Naive thymus-derived CD4-positive, alpha-beta T cell (primary cell): ENCODE data around the gene KCNK6. TPM values are rescaled to one million over a fixed set of nuclear protein-coding genes. Genes with fewer than 3 reads are reported as not detected.

Experiments used
- ATAC-seq: fragments of 150-1000 bp; cut with Tn5 transposase; 2 replicates; pipeline ENCODE4 v1.10.0; 2021; ENCODE audit warnings: mild to moderate bottlenecking, moderate library complexity
- CTCF ChIA-PET: fragments of 350-600 bp; sonication (Branson Sonifier 250); formaldehyde crosslinking; loops from one replicate; lab custom pipeline; 2021; ENCODE audit warnings: antibody characterized with exemption; lab: Charles Lee
- POLR2A ChIA-PET: fragments of 350-600 bp; sonication (Branson Sonifier 250); formaldehyde crosslinking; loops from one replicate; lab custom pipeline; 2021; ENCODE audit warnings: antibody characterized with exemption, inconsistent platforms; lab: Charles Lee
- DNase-seq, 9 donors: peaks; one replicate each; pipeline versions ENCODE4 v3.0.0 to v3.0.0-alpha.2; 2020 to 2022; ENCODE audit warnings: mixed read lengths in 1 of 9
- H3K27ac ChIP-seq: one replicate; pipeline ENCODE4 v1.7.0; 2013; ENCODE audit warnings: mild to moderate bottlenecking, low read depth, low read length, moderate library complexity
- H3K27me3 ChIP-seq, 2 donors: one replicate each; pipeline ENCODE4 v1.7.0; 2013; ENCODE audit warnings: low read length in 2 of 2, mild to moderate bottlenecking in 2 of 2, moderate library complexity in 2 of 2; ENCODE audit not compliant: control insufficient read depth in 2 of 2, insufficient read depth in 2 of 2
- H3K36me3 ChIP-seq, 3 experiments: 1 replicate in 2 of 3; 2 replicates in 1 of 3; pipeline ENCODE4 v1.7.0; 2013; ENCODE audit warnings: low read length in 3 of 3, mild to moderate bottlenecking in 3 of 3, moderate library complexity in 1 of 3; ENCODE audit not compliant: insufficient read depth in 3 of 3, control insufficient read depth in 2 of 3
- H3K4me1 ChIP-seq, 2 donors: one replicate each; pipeline ENCODE4 v1.7.0; 2013; ENCODE audit warnings: low read length in 2 of 2, mild to moderate bottlenecking in 2 of 2, moderate library complexity in 1 of 2; ENCODE audit not compliant: control insufficient read depth in 2 of 2, insufficient read depth in 2 of 2
- H3K4me3 ChIP-seq: 2 replicates; pipeline ENCODE4 v1.7.0; 2013; ENCODE audit warnings: mild to moderate bottlenecking, low read length
- H3K9me3 ChIP-seq, 3 experiments: 1 replicate in 2 of 3; 2 replicates in 1 of 3; pipeline ENCODE4 v1.7.0; 2013; ENCODE audit warnings: low read length in 3 of 3; ENCODE audit not compliant: control insufficient read depth in 2 of 3
- H3K27ac Mint-ChIP-seq, 9 donors: one replicate each; pipeline ENCODE4 v1.8.0; 2020 to 2022; ENCODE audit warnings: mixed read lengths in 9 of 9, mild to moderate bottlenecking in 8 of 9, moderate library complexity in 5 of 9, inconsistent platforms in 2 of 9
- H3K27me3 Mint-ChIP-seq, 5 donors: one replicate each; pipeline ENCODE4 v1.8.0; 2021 to 2022; ENCODE audit warnings: mixed read lengths in 5 of 5, mild to moderate bottlenecking in 1 of 5
- H3K36me3 Mint-ChIP-seq, 5 donors: one replicate each; pipeline ENCODE4 v1.8.0; 2020 to 2022; ENCODE audit warnings: mixed read lengths in 5 of 5, mild to moderate bottlenecking in 3 of 5, inconsistent platforms in 1 of 5
- H3K4me1 Mint-ChIP-seq, 7 donors: one replicate each; pipeline ENCODE4 v1.8.0; 2020 to 2022; ENCODE audit warnings: mixed read lengths in 7 of 7, mild to moderate bottlenecking in 3 of 7, inconsistent platforms in 1 of 7
- H3K4me3 Mint-ChIP-seq, 10 donors: one replicate each; pipeline ENCODE4 v1.8.0; 2020 to 2022; ENCODE audit warnings: mild to moderate bottlenecking in 10 of 10, mixed read lengths in 10 of 10, moderate library complexity in 6 of 10, inconsistent platforms in 2 of 10
- H3K9me3 Mint-ChIP-seq, 11 donors: one replicate each; pipeline ENCODE4 v1.8.0; 2020 to 2022; ENCODE audit warnings: mixed read lengths in 11 of 11, mild to moderate bottlenecking in 4 of 11, inconsistent platforms in 1 of 11, moderate library complexity in 1 of 11
- intact Hi-C, 2 donors: fragments of 100-400 bp; cut with micrococcal nuclease; formaldehyde crosslinking; loops; one replicate each; pipeline ENCODE4 v1.15.1; 2023
- polyA plus RNA-seq, 2 donors: library from polyadenylated mRNA; unstranded; fragments of 300-500 nt; fragmentation: Illumina TruSeq; gene quantifications; one replicate each; pipeline ENCODE4 v1.2.3, GENCODE V29; 2021
- total RNA-seq, 6 experiments: library from RNA in 5 of 6; stranded (reverse) in 5 of 6; gene quantifications; 1 replicate in 5 of 6; 2 replicates in 1 of 6; pipeline ENCODE4 v1.2.3 and lab custom pipeline; 2021 to 2026

Gene KCNK6
- total and polyA plus RNA-seq, 7 experiments from 2014 or later = 1.8 to 19.9 (median 9.2) TPM

DNA sequence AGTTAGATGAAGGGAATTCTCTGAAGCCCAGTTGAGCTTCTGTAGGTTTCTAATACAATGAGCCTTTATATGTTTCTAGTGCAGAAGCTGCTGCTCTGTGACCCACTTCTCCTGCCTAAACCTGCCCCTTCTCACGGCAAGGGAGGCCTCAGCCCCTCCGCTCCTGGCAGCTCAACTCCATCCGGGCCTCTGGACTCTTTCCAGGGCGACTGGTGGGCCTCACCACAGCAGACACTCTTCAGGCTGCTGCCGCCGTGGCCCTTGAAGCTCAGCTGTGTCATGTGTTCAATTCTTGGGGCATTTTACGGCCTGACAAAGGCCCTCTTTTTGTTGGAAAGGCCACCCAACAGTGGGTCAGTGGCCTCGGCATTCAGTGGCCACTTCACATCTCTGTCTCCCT is 25.6 kb upstream of the KCNK6 start:
- H3K4me1 Mint-ChIP-seq = no peaks in the 10 kb centered on the region
- Histone ChIP-seq H3K4me1 (no peaks in the 10 kb centered on the region), H3K27ac (no peak overlapping the region), H3K36me3 (peaks cover 0 to 33% (median 7%) of the 10 kb centered on the region in 3 experiments), H3K27me3 (no peaks in the 10 kb centered on the region), H3K9me3 (no peaks in the 10 kb centered on the region), H3K4me3 (no peak overlapping the region)
- ChIA-PET POLR2A (no interaction called here), CTCF (no interaction called here)
- no peaks in the 10 kb centered on the region for H3K27me3 Mint-ChIP-seq
- H3K27ac Mint-ChIP-seq = peak overlapping the region in 1 of 9 donors; percentile 49
- ATAC-seq (no peak), DNase-seq (no peak)
- peaks cover 0 to 18% (median 3%) of the 10 kb centered on the region in 5 donors for H3K36me3 Mint-ChIP-seq
- intact Hi-C loops = no loop called here
- no peak overlapping the region for H3K4me3 Mint-ChIP-seq
- H3K9me3 Mint-ChIP-seq = no peaks in the 10 kb centered on the region

DNA sequence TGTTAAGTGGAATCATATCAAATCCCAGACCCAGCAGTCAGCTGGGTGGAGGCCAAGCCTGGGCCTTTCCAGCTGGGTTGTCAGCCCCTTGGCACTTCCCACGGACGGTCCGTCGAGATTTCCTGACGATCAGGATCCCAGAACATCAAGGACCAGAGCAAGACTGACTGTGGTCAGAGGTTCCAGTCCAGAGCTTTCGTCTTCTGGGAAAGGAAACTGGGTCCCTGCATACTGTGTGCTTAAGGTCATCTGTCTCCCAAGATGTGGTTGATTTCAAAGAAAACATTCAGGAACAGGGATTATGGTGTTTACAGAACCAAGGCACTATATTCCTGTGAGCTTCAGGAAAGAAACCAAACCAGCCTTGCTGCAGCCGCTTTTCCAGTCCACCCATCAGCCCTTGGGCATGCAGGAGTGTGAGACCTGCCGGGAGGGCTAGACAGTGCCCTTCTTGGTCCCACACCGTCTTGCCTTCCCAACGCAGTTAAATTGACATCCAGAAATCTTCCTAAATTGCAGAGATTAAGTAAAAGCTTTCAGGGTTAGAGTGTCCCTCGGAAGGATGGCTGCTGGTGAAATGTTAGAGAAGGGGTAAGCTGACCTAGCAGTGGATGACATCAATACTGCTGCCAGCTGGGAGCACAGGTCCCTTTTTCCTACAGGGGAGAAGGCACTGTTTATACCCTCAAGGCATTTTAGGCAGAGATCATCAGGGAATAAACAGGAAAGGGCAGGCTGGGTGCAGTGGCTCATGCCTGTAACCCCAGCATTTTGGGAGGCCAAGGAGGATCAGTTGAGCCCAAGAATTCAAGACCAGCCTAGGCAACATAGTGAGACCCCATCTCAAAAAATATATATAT is 20.6 kb upstream of the KCNK6 start:
- ChIA-PET POLR2A (no interaction called here), CTCF (no interaction called here)
- Histone ChIP-seq H3K27me3 (no peaks in the 10 kb centered on the region), H3K4me1 (no peaks in the 10 kb centered on the region), H3K9me3 (no peaks in the 10 kb centered on the region), H3K27ac (no peak overlapping the region), H3K36me3 (no peaks in the 10 kb centered on the region), H3K4me3 (no peak overlapping the region)
- peaks cover 0 to 2% (median 0%) of the 10 kb centered on the region in 11 donors for H3K9me3 Mint-ChIP-seq
- no peak overlapping the region for H3K4me3 Mint-ChIP-seq
- ATAC-seq (no peak), DNase-seq (no peak)
- H3K36me3 Mint-ChIP-seq = peaks cover 0 to 5% (median 0%) of the 10 kb centered on the region in 5 donors
- no peaks in the 10 kb centered on the region for H3K27me3 Mint-ChIP-seq
- H3K4me1 Mint-ChIP-seq = no peaks in the 10 kb centered on the region
- no peak overlapping the region for H3K27ac Mint-ChIP-seq
- intact Hi-C loops = no loop called here

DNA sequence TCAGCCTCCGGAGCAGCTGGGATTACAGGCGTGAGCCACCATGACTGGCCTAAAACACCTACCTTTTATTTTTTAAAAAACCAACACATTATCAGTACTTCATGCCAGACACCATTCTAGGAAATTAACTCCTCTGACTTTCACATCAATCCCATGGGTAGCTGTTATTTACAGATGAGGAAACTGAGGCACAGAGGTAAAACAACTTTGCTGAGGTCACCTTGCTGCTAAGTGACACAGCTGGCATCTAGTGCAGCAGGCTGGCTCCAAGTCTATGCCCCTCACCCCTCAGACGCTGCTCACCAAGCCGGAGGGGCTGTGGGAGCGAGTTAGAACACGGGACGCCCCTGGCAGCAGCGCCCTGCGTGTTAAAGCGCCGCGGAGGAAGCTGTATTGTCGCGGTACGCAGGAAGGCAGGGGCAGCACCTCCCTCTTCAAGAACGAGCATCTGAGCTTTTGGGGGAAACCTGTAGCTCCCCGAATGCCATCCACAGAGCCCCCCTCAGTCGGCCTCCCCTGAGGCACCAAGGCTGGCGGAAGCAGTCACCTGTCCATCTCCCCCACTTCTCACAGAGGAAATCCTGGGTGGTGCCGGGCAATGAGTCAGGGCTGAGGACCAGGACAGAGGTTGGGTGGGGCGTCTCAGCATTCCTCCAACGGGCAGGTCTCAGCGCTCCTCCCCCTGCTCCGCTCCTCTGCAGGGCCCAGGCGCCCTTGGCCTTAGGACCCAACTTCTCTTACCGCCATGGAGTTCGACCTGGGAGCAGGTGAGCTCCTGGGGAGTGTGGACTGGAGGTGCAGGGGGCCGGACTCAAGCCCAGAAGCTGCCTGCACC is 15.9 kb upstream of the KCNK6 start, which contains the start of gene C19orf33:
TSS of gene C19orf33 (plus strand) at position 735 of the 835 bp plus-strand sequence. CDS start at position 746, 11 bp downstream.
- POLR2A ChIA-PET = no interaction called here
- ATAC-seq = no peak

DNA sequence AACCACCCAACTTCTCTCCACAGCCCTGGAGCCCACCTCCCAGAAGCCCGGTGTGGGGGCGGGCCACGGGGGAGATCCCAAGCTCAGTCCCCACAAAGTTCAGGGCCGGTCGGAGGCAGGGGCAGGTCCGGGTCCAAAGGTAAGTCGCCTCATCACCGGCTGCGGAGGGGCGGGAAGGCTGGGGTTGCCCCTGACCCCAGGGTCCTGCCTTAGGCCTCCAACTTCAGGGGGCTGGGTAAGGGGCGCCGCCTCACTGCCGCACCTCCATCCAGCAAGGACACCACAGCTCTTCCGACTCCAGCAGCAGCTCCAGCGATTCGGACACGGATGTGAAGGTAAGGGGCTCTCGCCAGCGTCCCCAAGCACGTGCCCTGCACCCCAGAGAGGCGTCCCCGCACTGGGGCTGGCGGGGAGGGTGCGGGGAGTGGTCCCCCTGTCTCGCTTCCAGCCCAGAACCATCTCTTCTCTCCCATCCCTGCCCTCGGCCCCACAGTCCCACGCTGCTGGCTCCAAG is 15.2 kb upstream of the KCNK6 start:
- POLR2A ChIA-PET = no interaction called here
- intact Hi-C loops = no loop called here
- Histone ChIP-seq H3K36me3 (peaks cover 0 to 33% (median 0%) of the 10 kb centered on the region in 3 experiments), H3K27me3 (no peaks in the 10 kb centered on the region), H3K27ac (no peak overlapping the region), H3K4me1 (no peaks in the 10 kb centered on the region), H3K4me3 (no peak overlapping the region), H3K9me3 (no peaks in the 10 kb centered on the region)
- Mint-ChIP-seq H3K36me3 (peaks cover 0 to 7% (median 0%) of the 10 kb centered on the region in 5 donors), H3K9me3 (peaks cover 0 to 2% (median 0%) of the 10 kb centered on the region in 11 donors), H3K4me3 (no peak overlapping the region), H3K27ac (no peak overlapping the region), H3K27me3 (no peaks in the 10 kb centered on the region), H3K4me1 (peaks cover 0 to 8% (median 0%) of the 10 kb centered on the region in 7 donors)
- ATAC-seq (no peak), DNase-seq (no peak)
- CTCF ChIA-PET = interaction anchor here (1.0 kb wide), 1 partner anchor 60 kb away, joined by 3 read pairs; no protein-coding TSS in a partner anchor

More for the DNA sequence above, 15.9 kb upstream of the KCNK6 start, which contains the start of gene C19orf33:
- CTCF ChIA-PET = interaction anchor here (0.7 to 1.0 kb wide), 2 partner anchors 38 to 60 kb away, joined by 3 read pairs; no protein-coding TSS in a partner anchor
- H3K4me1 ChIP-seq = no peaks in the 10 kb centered on the region
- no peaks in the 10 kb centered on the region for H3K27me3 Mint-ChIP-seq
- intact Hi-C loops = no loop called here
- H3K27ac ChIP-seq = no peak within 1 kb of the TSS
- H3K36me3 ChIP-seq = peaks cover 0 to 26% (median 0%) of the 10 kb centered on the region in 3 experiments
- no peak within 1 kb of the TSS for H3K27ac Mint-ChIP-seq
- no peak within 1 kb of the TSS for H3K4me3 Mint-ChIP-seq
- H3K36me3 Mint-ChIP-seq = peaks cover 0 to 7% (median 0%) of the 10 kb centered on the region in 5 donors
- peaks cover 0 to 7% (median 0%) of the 10 kb centered on the region in 7 donors for H3K4me1 Mint-ChIP-seq
- DNase-seq = no peak
- H3K9me3 ChIP-seq = no peaks in the 10 kb centered on the region
- H3K27me3 ChIP-seq = no peaks in the 10 kb centered on the region
- H3K9me3 Mint-ChIP-seq = peaks cover 0 to 2% (median 0%) of the 10 kb centered on the region in 11 donors
- H3K4me3 ChIP-seq = no peak within 1 kb of the TSS

- DNase-seq = no peak
- no peaks in the 10 kb centered on the region for H3K9me3 ChIP-seq
- peaks cover 0 to 2% (median 0%) of the 10 kb centered on the region in 11 donors for H3K9me3 Mint-ChIP-seq
- no peaks in the 10 kb centered on the region for H3K27me3 Mint-ChIP-seq
- intact Hi-C loops = no loop called here
- no peaks in the 10 kb centered on the region for H3K4me1 ChIP-seq
- H3K27me3 ChIP-seq = no peaks in the 10 kb centered on the region
- no peak overlapping the region for H3K27ac ChIP-seq
- peaks cover 0 to 38% (median 0%) of the 10 kb centered on the region in 3 experiments for H3K36me3 ChIP-seq
- H3K36me3 Mint-ChIP-seq = peaks cover 0 to 11% (median 0%) of the 10 kb centered on the region in 5 donors
- H3K4me3 ChIP-seq = no peak overlapping the region
- ChIA-PET POLR2A (no interaction called here), CTCF (interaction anchor here (1.0 kb wide), 1 partner anchor 61 kb away, joined by 3 read pairs; no protein-coding TSS in a partner anchor)
- no peak for ATAC-seq
- H3K4me1 Mint-ChIP-seq = peaks cover 0 to 8% (median 0%) of the 10 kb centered on the region in 7 donors
- H3K27ac Mint-ChIP-seq = no peak overlapping the region
- H3K4me3 Mint-ChIP-seq = no peak overlapping the region
Measured at GRCh38 chr19:38304866-38305429, 14.7 kb upstream of the KCNK6 start.

DNA sequence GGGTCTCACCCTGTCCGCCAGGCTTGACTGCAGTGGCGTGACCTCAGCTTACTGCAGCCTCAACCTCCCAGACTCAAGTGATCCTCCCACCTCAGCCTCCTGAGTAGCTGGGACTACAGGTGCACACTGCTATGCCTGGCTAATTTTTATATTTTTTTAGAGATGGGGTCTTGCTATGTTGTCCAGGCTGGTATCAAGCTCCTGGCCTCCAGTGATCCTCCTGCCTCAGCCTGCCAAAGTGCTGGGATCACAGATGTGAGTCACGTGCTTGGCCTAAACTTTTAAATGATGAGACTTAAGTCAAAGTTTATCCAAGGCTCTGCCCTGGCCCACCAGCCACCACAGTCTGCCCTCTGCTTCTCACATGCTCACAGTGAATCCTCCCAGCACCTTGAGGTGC is 13.4 kb upstream of the KCNK6 start:
- Mint-ChIP-seq H3K4me3 (no peak overlapping the region), H3K9me3 (peaks cover 0 to 2% (median 0%) of the 10 kb centered on the region in 11 donors), H3K27ac (no peak overlapping the region), H3K27me3 (no peaks in the 10 kb centered on the region), H3K4me1 (peaks cover 0 to 10% (median 4%) of the 10 kb centered on the region in 7 donors), H3K36me3 (peaks cover 4 to 18% (median 5%) of the 10 kb centered on the region in 5 donors)
- ChIA-PET CTCF (interaction anchor here (0.6 kb wide), 1 partner anchor 29 kb away, joined by 3 read pairs; no protein-coding TSS in a partner anchor), POLR2A (no interaction called here)
- no peak for ATAC-seq
- H3K9me3 ChIP-seq = no peaks in the 10 kb centered on the region
- H3K27ac ChIP-seq = no peak overlapping the region
- peaks cover 0 to 38% (median 0%) of the 10 kb centered on the region in 3 experiments for H3K36me3 ChIP-seq
- no peaks in the 10 kb centered on the region for H3K4me1 ChIP-seq
- no peak overlapping the region for H3K4me3 ChIP-seq
- intact Hi-C loops = no loop called here
- no peak for DNase-seq
- H3K27me3 ChIP-seq = no peaks in the 10 kb centered on the region
